ENCODE data around the gene CUX1. TPM values are rescaled to one million over a fixed set of nuclear protein-coding genes. Genes with fewer than 3 reads are reported as not detected.
"Not testable (repeated sequence)": the region's sequence is repeated elsewhere in the genome, so short reads cannot be mapped to it uniquely, and the experiment has no call there.

Gene CUX1
- total RNA-seq, 2 experiments from 2014 or later: 20.2 to 20.4 TPM

DNA sequence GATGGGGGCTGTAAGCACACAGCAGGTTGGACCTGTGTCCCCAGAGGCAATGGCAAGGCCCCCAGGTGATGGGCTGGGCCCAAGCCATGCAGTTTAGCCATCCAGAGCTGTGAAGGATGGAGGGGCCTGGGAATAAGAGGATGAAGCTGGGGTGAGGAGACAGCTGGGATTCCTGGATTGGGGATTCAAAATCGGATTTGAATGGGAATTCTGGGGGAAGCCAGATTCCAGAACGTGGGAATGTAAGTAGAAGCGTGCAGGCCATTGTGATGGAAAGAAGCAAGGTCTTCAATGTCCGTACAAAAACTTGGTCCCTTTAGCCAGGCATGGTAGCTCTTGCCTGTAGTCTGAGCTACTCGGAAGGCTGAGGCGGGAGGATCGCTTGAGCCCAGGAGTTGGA lies 479.1 kb downstream of the CUX1 start:
- no peak for ATAC-seq
- CTCF ChIA-PET: no interaction called here
- peaks cover 10% of the 10 kb centered on the region for H3K4me1 Mint-ChIP-seq (ENCODE audit: low read depth)
- H3K27me3 Mint-ChIP-seq: peaks cover 4% of the 10 kb centered on the region
- no peaks in the 10 kb centered on the region for H3K9me3 Mint-ChIP-seq
- H3K36me3 Mint-ChIP-seq (ENCODE audit: low read depth): no peaks in the 10 kb centered on the region
- DNase-seq: no peak
- POLR2A ChIA-PET: no interaction called here
- no peak overlapping the region for H3K27ac Mint-ChIP-seq
- TF ChIP-seq, protein P1, sequence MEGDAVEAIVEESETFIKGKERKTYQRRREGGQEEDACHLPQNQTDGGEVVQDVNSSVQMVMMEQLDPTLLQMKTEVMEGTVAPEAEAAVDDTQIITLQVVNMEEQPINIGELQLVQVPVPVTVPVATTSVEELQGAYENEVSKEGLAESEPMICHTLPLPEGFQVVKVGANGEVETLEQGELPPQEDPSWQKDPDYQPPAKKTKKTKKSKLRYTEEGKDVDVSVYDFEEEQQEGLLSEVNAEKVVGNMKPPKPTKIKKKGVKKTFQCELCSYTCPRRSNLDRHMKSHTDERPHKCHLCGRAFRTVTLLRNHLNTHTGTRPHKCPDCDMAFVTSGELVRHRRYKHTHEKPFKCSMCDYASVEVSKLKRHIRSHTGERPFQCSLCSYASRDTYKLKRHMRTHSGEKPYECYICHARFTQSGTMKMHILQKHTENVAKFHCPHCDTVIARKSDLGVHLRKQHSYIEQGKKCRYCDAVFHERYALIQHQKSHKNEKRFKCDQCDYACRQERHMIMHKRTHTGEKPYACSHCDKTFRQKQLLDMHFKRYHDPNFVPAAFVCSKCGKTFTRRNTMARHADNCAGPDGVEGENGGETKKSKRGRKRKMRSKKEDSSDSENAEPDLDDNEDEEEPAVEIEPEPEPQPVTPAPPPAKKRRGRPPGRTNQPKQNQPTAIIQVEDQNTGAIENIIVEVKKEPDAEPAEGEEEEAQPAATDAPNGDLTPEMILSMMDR (IDR thresholded peaks at IDR 0.05): no peak
- no peak overlapping the region for H3K4me3 Mint-ChIP-seq
- intact Hi-C loops (cut with micrococcal nuclease): no loop called here

DNA sequence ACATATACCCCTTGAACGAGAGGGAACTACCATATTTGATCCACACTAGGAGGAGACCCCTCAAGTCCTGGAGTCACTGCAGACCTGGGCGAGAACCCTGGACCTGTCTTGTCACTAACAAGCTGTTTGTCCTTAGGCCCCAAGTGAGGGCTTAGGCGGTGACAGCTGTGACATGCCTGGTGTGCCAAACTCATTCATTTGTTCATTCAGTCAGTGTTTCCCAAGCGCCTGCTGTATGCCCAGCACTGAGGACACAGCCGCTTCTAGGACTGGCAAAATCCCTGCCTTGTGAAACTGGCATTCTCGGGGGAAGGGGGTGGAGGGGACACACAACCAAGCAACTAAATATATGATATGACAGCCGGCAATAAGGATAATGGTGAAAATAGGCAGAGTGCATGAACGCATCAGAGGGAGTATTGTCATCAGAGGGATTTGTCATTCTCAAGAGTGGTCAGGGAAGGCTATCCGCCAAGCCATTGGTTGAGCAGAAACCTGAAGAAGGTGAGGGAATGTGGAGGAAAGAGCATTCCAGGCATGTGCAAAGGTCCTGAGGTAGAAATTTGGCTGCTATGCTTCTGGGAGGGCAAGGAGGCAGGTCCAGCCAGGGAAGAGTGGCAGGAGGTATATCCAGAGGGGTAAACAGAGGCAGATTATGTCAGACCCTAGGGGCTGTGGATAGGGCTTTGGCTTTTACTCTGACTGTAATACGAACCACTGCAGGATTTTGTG lies 480.2 kb downstream of the CUX1 start:
- CTCF ChIA-PET: no interaction called here
- POLR2A ChIA-PET: no interaction called here
- H3K9me3 Mint-ChIP-seq: no peaks in the 10 kb centered on the region
- TF ChIP-seq, protein P1 (IDR thresholded peaks at IDR 0.05): no peak
- no peak overlapping the region for H3K4me3 Mint-ChIP-seq
- peaks cover 2% of the 10 kb centered on the region for H3K27me3 Mint-ChIP-seq
- H3K36me3 Mint-ChIP-seq (ENCODE audit: low read depth): no peaks in the 10 kb centered on the region
- H3K27ac Mint-ChIP-seq: no peak overlapping the region
- intact Hi-C loops (cut with micrococcal nuclease): no loop called here
- ATAC-seq (no peak), DNase-seq (no peak)
- peaks cover 4% of the 10 kb centered on the region for H3K4me1 Mint-ChIP-seq (ENCODE audit: low read depth)

DNA sequence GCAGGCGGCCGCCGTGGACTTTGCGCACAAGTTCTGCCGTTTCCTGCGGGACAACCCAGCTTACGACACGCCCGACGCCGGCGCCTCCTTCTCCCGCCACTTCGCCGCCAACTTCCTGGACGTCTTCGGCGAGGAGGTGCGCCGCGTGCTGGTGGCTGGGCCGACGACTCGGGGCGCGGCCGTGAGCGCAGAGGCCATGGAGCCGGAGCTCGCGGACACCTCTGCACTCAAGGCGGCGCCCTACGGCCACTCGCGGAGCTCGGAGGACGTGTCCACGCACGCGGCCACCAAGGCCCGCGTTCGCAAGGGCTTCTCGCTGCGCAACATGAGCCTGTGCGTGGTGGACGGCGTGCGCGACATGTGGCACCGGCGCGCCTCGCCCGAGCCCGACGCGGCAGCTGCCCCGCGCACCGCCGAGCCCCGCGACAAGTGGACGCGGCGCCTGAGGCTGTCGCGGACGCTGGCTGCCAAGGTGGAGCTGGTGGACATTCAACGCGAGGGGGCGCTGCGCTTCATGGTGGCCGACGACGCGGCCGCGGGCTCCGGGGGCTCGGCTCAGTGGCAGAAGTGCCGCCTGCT lies 483.3 kb downstream of the CUX1 start:
- CTCF ChIA-PET: no interaction called here
- ATAC-seq (no peak), DNase-seq (no peak)
- Mint-ChIP-seq H3K4me1 (ENCODE audit: low read depth) (peaks cover 2% of the 10 kb centered on the region), H3K27ac (no peak overlapping the region), H3K36me3 (ENCODE audit: low read depth) (no peaks in the 10 kb centered on the region), H3K4me3 (no peak overlapping the region), H3K27me3 (no peaks in the 10 kb centered on the region), H3K9me3 (no peaks in the 10 kb centered on the region)
- intact Hi-C loops (cut with micrococcal nuclease): no loop called here
- TF ChIP-seq, protein P1 (IDR thresholded peaks at IDR 0.05): no peak
- POLR2A ChIA-PET: no interaction called here

DNA sequence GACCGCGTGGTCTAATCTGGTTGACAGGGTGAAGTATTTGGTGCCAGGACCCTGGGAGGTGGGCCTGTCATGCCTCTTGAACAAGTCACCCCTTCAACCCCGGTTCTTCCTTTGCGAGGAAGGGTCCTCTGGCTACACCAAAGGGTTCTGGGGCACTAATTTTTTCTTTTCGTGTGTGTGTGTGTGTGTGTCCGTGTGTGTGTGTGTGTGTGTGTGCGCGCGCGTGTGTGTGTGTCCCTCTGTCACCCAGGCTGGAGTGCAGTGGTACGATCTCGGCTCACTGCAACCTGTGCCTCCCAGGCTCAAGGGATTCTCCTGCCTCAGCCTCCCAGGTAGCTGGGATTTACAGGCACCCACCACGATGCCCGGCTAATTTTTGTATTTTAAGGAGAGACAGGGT lies 483.9 kb downstream of the CUX1 start:
- H3K36me3 Mint-ChIP-seq (ENCODE audit: low read depth); DNase-seq; intact Hi-C loops (cut with micrococcal nuclease); CTCF ChIA-PET; H3K27me3 Mint-ChIP-seq; H3K4me3 Mint-ChIP-seq; ATAC-seq; H3K9me3 Mint-ChIP-seq; H3K27ac Mint-ChIP-seq; H3K4me1 Mint-ChIP-seq (ENCODE audit: low read depth); POLR2A ChIA-PET: not testable (repeated sequence)

DNA sequence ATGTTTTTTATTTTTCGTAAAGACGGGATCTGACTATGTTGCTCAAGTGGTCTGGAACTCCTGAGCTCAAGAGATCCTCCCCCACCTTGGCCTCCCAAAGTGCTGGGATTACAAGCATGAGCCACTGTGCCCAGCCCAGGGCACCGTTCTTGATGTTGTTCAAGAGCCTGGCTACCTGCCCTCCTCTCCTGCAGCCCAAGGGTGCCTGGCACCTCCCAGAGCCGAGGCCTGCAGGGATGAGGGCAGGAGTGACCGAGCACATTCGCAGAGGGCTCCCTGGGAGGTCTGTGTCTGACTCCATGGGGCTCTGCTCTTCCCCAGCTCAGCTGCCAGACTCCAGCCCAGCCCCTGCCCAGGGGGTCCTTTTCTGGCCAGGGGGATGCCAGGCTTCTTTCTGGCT lies 484.6 kb downstream of the CUX1 start:
- Mint-ChIP-seq H3K4me3 (no peak overlapping the region), H3K4me1 (ENCODE audit: low read depth) (peaks cover 8% of the 10 kb centered on the region), H3K9me3 (no peaks in the 10 kb centered on the region), H3K27ac (no peak overlapping the region), H3K36me3 (ENCODE audit: low read depth) (no peaks in the 10 kb centered on the region), H3K27me3 (no peaks in the 10 kb centered on the region)
- TF ChIP-seq, protein P1 (IDR thresholded peaks at IDR 0.05): no peak
- DNase-seq (no peak), ATAC-seq (no peak)
- intact Hi-C loops (cut with micrococcal nuclease): no loop called here
- CTCF ChIA-PET: no interaction called here
- POLR2A ChIA-PET: no interaction called here

Data from activated CD8-positive, alpha-beta T cell treated with anti-CD3 and anti-CD28 coated beads for 36 hours (primary cell).